ENCODE measurements around the gene ERN1.
A peak's percentile ranks its signal among the peaks of the same experiment; 100 is the strongest.

ERN1 gene

GRCh38 chr17:64113006-64113405 lies 16.9 kb downstream of the ERN1 start:
- no peak for TF ChIP-seq ZBTB8A (tag by site-specific recombination; IDR thresholded peaks at IDR 0.05)
- TF ChIP-seq ZNF776 (tag by site-specific recombination; IDR thresholded peaks at IDR 0.05; ENCODE audit: borderline replicate concordance): no peak
- Histone ChIP-seq H3K27ac (ENCODE audit: extremely low read depth, low read depth, low read length) (no peak overlapping the region), H3K9me3 (ENCODE audit: control insufficient read depth, insufficient read depth, low read depth, low read length) (no peaks in the 10 kb centered on the region), H3K36me3 (ENCODE audit: control insufficient read depth in 2 of 2, insufficient read depth in 1 of 2, low read length in 2 of 2) (no peaks in the 10 kb centered on the region), H3K4me3 (ENCODE audit: low read depth, low read length) (no peak overlapping the region), H3K4me1 (ENCODE audit: control insufficient read depth, insufficient read depth, low read length) (0 out of 2 replicates have a peak, but pooled peaks cover 3% of the 10 kb centered on the region)
- ChIA-PET POLR2A (no interaction called here), CTCF (interaction anchor here (1.0 to 2.1 kb wide), 5 partner anchors 21 to 185 kb away, joined by 3 to 6 read pairs (median 5); no protein-coding TSS in a partner anchor)

- 0 out of 2 replicates have a peak, but pooled peaks cover 3% of the 10 kb centered on the region for H3K4me1 ChIP-seq (ENCODE audit: control insufficient read depth, insufficient read depth, low read length)
- CTCF ChIA-PET: interaction anchor here (0.7 kb wide), 1 partner anchor 200 kb away, joined by 3 read pairs; no protein-coding TSS in a partner anchor
- H3K36me3 ChIP-seq (ENCODE audit: control insufficient read depth in 2 of 2, insufficient read depth in 1 of 2, low read length in 2 of 2): no peaks in the 10 kb centered on the region
- no peak for TF ChIP-seq TSHZ1 (tag by site-specific recombination; IDR thresholded peaks at IDR 0.05; ENCODE audit: borderline replicate concordance)
- no peak for TF ChIP-seq ZNF747 (tag by site-specific recombination; IDR thresholded peaks at IDR 0.05)
- TF ChIP-seq ZNF621 (tag by site-specific recombination; IDR thresholded peaks at IDR 0.05): no peak
- TF ChIP-seq ZNF670 (tag by site-specific recombination; IDR thresholded peaks at IDR 0.05; ENCODE audit: low read depth): no peak
- TF ChIP-seq ZNF555 (tag by site-specific recombination; conservative IDR thresholded peaks at IDR 0.05): no peak
- no peak for TF ChIP-seq PRDM6 (tag by site-specific recombination; IDR thresholded peaks at IDR 0.05)
- no peak for TF ChIP-seq ZNF692 (tag by site-specific recombination; IDR thresholded peaks at IDR 0.05)
- TF ChIP-seq IKZF3 (tag by site-specific recombination; IDR thresholded peaks at IDR 0.05): no peak
- POLR2A ChIA-PET: no interaction called here
- H3K27ac ChIP-seq (ENCODE audit: extremely low read depth, low read depth, low read length): no peak overlapping the region
- no peak overlapping the region for H3K4me3 ChIP-seq (ENCODE audit: low read depth, low read length)
- no peaks in the 10 kb centered on the region for H3K9me3 ChIP-seq (ENCODE audit: control insufficient read depth, insufficient read depth, low read depth, low read length)
These were observed 18.1 kb downstream of the ERN1 start for GRCh38 chr17:64111831-64112230.

- H3K27ac ChIP-seq (ENCODE audit: extremely low read depth, low read depth, low read length): no peak overlapping the region
- ChIA-PET POLR2A (no interaction called here), CTCF (interaction anchor here (0.5 to 1.0 kb wide), 4 partner anchors 8 to 181 kb away, joined by 3 to 4 read pairs (median 3); no protein-coding TSS in a partner anchor)
- H3K4me3 ChIP-seq (ENCODE audit: low read depth, low read length): no peak overlapping the region
- H3K9me3 ChIP-seq (ENCODE audit: control insufficient read depth, insufficient read depth, low read depth, low read length): no peaks in the 10 kb centered on the region
- H3K4me1 ChIP-seq (ENCODE audit: control insufficient read depth, insufficient read depth, low read length): 0 out of 2 replicates have a peak, but pooled peaks cover 3% of the 10 kb centered on the region
- no peaks in the 10 kb centered on the region for H3K36me3 ChIP-seq (ENCODE audit: control insufficient read depth in 2 of 2, insufficient read depth in 1 of 2, low read length in 2 of 2)
- TF ChIP-seq ZBTB17 (tag by site-specific recombination; IDR thresholded peaks at IDR 0.05): peak; percentile 53; the same call in 1 of the 2 replicates
- TF ChIP-seq ZFP69B (tag by site-specific recombination; IDR thresholded peaks at IDR 0.05): 0 out of 2 replicates have a peak, but pooled peaks have one; percentile 58
- 0 out of 2 replicates have a peak, but pooled peaks have one; percentile 20 for TF ChIP-seq ZNF513 (tag by site-specific recombination; IDR thresholded peaks at IDR 0.05)
- TF ChIP-seq ZNF530 (tag by site-specific recombination; IDR thresholded peaks at IDR 0.05; ENCODE audit: low read depth): no peak
- no peak for TF ChIP-seq ZNF501 (tag by site-specific recombination; IDR thresholded peaks at IDR 0.05)
- peak; percentile 65; the same call in 1 of the 2 replicates for TF ChIP-seq ZNF692 (tag by site-specific recombination; IDR thresholded peaks at IDR 0.05)
- TF ChIP-seq TSHZ1 (tag by site-specific recombination; IDR thresholded peaks at IDR 0.05; ENCODE audit: borderline replicate concordance): no peak
These were observed 19.4 kb downstream of the ERN1 start for GRCh38 chr17:64110379-64111152.

Measured in HEK293 (cell line).